SK-N-SH (cell line): ENCODE measurements around the gene PDGFB. TPM values are rescaled to one million over a fixed set of nuclear protein-coding genes. Genes with fewer than 3 reads are reported as not detected.

Source experiments
- CTCF ChIA-PET: fragments of 300-600, 350-600 bp; formaldehyde crosslinking; extraction: SDS; loops from one replicate; lab custom pipeline; 2021; lab: Yijun Ruan, JAX
- POLR2A ChIA-PET: fragments of 350-600 bp; sonication (Branson Sonifier 250); formaldehyde crosslinking; extraction: SDS; loops from one replicate; lab custom pipeline; 2020; ENCODE audit warnings: antibody characterized with exemption, inconsistent platforms; lab: Yijun Ruan, JAX
- DNase-seq: peaks from one replicate; pipeline ENCODE4 v3.0.0; 2012
- H2AFZ ChIP-seq: fragments of 200-600 bp; sonication (generic); 2 replicates; pipeline ENCODE4 v1.8.1; 2016; ENCODE audit warnings: antibody characterized with exemption, mild to moderate bottlenecking, low read depth
- H3F3A ChIP-seq: fragments of 200-600 bp; sonication (generic); replicated peaks from 2 replicates; pipeline ENCODE3; 2016; ENCODE audit warnings: antibody characterized with exemption, mild to moderate bottlenecking; ENCODE audit not compliant: insufficient read depth
- H3K27ac ChIP-seq, 2 experiments: fragments of 200-500 bp in 1 of 2; fragments of 200-600 bp in 1 of 2; sonication (Bioruptor generic) in 1 of 2; sonication (generic), shearing (Covaris generic) in 1 of 2; 2 replicates each; pipeline versions ENCODE4 v1.5.1 to v1.6.1; 2014 to 2016; ENCODE audit warnings: low read depth in 2 of 2, inconsistent platforms in 1 of 2, low read length in 1 of 2, mild to moderate bottlenecking in 1 of 2, mixed read lengths in 1 of 2
- H3K27me3 ChIP-seq: fragments of 200-600 bp; sonication (generic), shearing (Covaris generic); 2 replicates; pipeline ENCODE4 v1.6.1; 2016; ENCODE audit warnings: mixed run types; ENCODE audit not compliant: insufficient read depth
- H3K36me3 ChIP-seq, 2 experiments: fragments of 200-500 bp in 1 of 2; fragments of 200-600 bp in 1 of 2; sonication (Bioruptor generic) in 1 of 2; sonication (generic) in 1 of 2; replicated peaks in 1 of 2; 2 replicates each; pipeline versions ENCODE3 to v1.5.1; 2014 to 2016; ENCODE audit warnings: low read length in 1 of 2, mild to moderate bottlenecking in 1 of 2; ENCODE audit not compliant: insufficient read depth in 2 of 2, control insufficient read depth in 1 of 2
- H3K4me1 ChIP-seq, 2 experiments: fragments of 200-500 bp in 1 of 2; fragments of 200-600 bp in 1 of 2; sonication (Bioruptor generic) in 1 of 2; sonication (generic), shearing (Covaris generic) in 1 of 2; 2 replicates each; pipeline versions ENCODE4 v1.5.1 to v1.6.1; 2014 to 2016; ENCODE audit warnings: low read depth in 1 of 2, low read length in 1 of 2, mixed run types in 1 of 2; ENCODE audit not compliant: insufficient read depth in 2 of 2, control insufficient read depth in 1 of 2
- H3K4me2 ChIP-seq: fragments of 200-600 bp; sonication (generic), shearing (Covaris generic); 2 replicates; pipeline ENCODE4 v1.6.1; 2017; ENCODE audit warnings: mixed run types
- H3K4me3 ChIP-seq, 2 experiments: fragments of 200-500 bp in 1 of 2; fragments of 200-600 bp in 1 of 2; sonication (Bioruptor generic) in 1 of 2; sonication (generic), shearing (Covaris generic) in 1 of 2; 2 replicates each; pipeline versions ENCODE4 v1.5.1 to v1.8.1; 2014 to 2016; ENCODE audit warnings: low read depth in 2 of 2, inconsistent platforms in 1 of 2, low read length in 1 of 2, mild to moderate bottlenecking in 1 of 2, mixed read lengths in 1 of 2, moderate library complexity in 1 of 2
- H3K79me2 ChIP-seq: fragments of 200-600 bp; sonication (generic); 2 replicates; pipeline ENCODE4 v1.8.1; 2017; ENCODE audit warnings: mild to moderate bottlenecking; ENCODE audit not compliant: insufficient read depth
- H3K9ac ChIP-seq: fragments of 200-600 bp; sonication (generic); 2 replicates; pipeline ENCODE4 v1.6.1; 2017; ENCODE audit warnings: mixed run types
- H3K9me2 ChIP-seq: fragments of 200-600 bp; sonication (generic); 2 replicates; pipeline ENCODE4 v1.6.1; 2017; ENCODE audit warnings: mixed run types
- H3K9me3 ChIP-seq: fragments of 200-600 bp; sonication (generic); 2 replicates; pipeline ENCODE4 v1.6.1; 2017; ENCODE audit warnings: mixed run types, mild to moderate bottlenecking, moderate library complexity
- H4K20me1 ChIP-seq: fragments of 200-600 bp; sonication (generic); 2 replicates; pipeline ENCODE4 v1.6.1; 2017; ENCODE audit warnings: mild to moderate bottlenecking, mixed run types; ENCODE audit not compliant: insufficient read depth
- CHD2 ChIP-seq: fragments of 150-350 bp; IDR thresholded peaks from 2 replicates; pipeline ENCODE4 v1.6.1; 2018; ENCODE audit warnings: low read length; ENCODE audit not compliant: partially characterized antibody
- EZH2phosphoT487 ChIP-seq: fragments of 200-600 bp; sonication (generic); IDR thresholded peaks from 2 replicates; pipeline ENCODE4 v1.6.1; 2017; ENCODE audit warnings: low read depth, mixed run types, mild to moderate bottlenecking, antibody characterized with exemption, moderate library complexity, borderline replicate concordance
- JUND ChIP-seq: IDR thresholded peaks from 2 replicates; pipeline ENCODE4 v1.4.0; 2012
- MAX ChIP-seq: IDR thresholded peaks from 2 replicates; pipeline ENCODE4 v1.4.0; 2012; ENCODE audit warnings: low read depth
- POLR2AphosphoS5 ChIP-seq: IDR thresholded peaks from 2 replicates; pipeline ENCODE4 v1.6.1; 2012; ENCODE audit warnings: low read depth, low read length
- RCOR1 ChIP-seq: fragments of 150-350 bp; IDR thresholded peaks from 2 replicates; pipeline ENCODE4 v1.6.1; 2017; ENCODE audit warnings: antibody characterized with exemption, low read length
- RFX5 ChIP-seq: IDR thresholded peaks from 2 replicates; pipeline ENCODE4 v1.6.1; 2012; ENCODE audit warnings: mild to moderate bottlenecking, improper control_type of control experiment, low read length
- TAF1 ChIP-seq: IDR thresholded peaks from 2 replicates; pipeline ENCODE4 v1.6.1; 2012; ENCODE audit warnings: low read depth, mild to moderate bottlenecking, low read length, moderate library complexity, borderline replicate concordance
- TCF12 ChIP-seq: IDR thresholded peaks from 2 replicates; pipeline ENCODE4 v1.4.0; 2012
- WGBS: methylation state at CpG from one replicate; pipeline ENCODE4 v1.1.6; 2017; ENCODE audit warnings: low lambda C conversion rate; 5-methylcytosine and 5-hydroxymethylcytosine counted together
- polyA plus RNA-seq, 3 experiments: library from polyadenylated mRNA; depleted of rRNA; stranded (reverse); fragments of >200 nt; gene quantifications; 2 replicates each; pipeline ENCODE4 v1.2.3, GENCODE V29; 2012
- TF ChIP-seq, protein P1 (sequence below): IDR thresholded peaks from 2 replicates; pipeline ENCODE4 v1.4.0; 2012; ENCODE audit warnings: low read depth, borderline replicate concordance
- TF ChIP-seq, protein P2 (sequence below): fragments of 150-350 bp; IDR thresholded peaks from 2 replicates; pipeline ENCODE4 v1.6.1; 2016; ENCODE audit warnings: mild to moderate bottlenecking, low read depth, low read length

PDGFB gene
- polyA plus RNA-seq, 1 of the 3 experiments (the other 2 are of a cell fraction) = 0.44 TPM

DNA sequence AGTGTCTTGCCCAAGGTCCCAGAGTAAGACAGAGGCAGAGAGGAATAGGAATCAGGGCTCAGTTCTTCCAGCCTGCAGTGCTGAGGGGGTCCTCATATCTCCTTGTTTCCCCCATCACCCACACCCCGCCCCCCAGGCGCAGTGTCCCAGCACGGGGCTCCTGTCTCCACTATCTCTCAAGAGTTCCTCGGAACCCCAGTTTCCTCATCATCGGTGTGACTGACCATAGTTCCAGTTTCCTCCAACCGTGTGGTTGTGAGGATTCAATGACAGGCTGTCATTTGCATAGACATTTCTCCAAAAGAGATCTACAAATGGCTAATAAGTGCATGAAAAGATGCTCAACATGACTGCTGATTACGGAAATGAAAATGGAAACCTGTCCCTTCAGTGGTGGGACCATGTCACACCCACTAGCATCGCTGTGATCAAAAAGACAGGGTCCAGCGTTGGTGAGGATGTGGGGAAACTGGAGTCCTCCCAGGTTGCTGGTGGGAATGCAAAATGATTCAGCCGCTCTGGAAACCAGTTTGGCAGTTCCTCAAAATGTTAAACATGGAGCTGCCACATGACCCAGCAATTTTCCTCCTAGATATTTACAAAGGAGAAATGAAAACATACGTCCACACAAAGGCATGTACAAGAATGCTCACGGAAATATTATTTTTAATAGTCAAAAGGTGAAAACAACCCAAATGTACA is 31.8 kb upstream of the PDGFB start:
- no peak overlapping the region for H3K9ac ChIP-seq
- H3K9me3 ChIP-seq = no peaks in the 10 kb centered on the region
- no peaks in the 10 kb centered on the region for H3K79me2 ChIP-seq
- no peaks in the 10 kb centered on the region; a peak in 1 of 4 replicates for H3K4me1 ChIP-seq
- no peak for DNase-seq
- no peaks in the 10 kb centered on the region for H3F3A ChIP-seq
- no peak overlapping the region for H2AFZ ChIP-seq
- WGBS = 71% methylated on average over 8 of the region's 12 CpGs
- no peaks in the 10 kb centered on the region for H3K9me2 ChIP-seq
- no peaks in the 10 kb centered on the region for H3K36me3 ChIP-seq
- H3K27ac ChIP-seq = no peak overlapping the region
- TF ChIP-seq CHD2 (no peak), RFX5 (no peak), JUND (no peak), EZH2phosphoT487 (no peak), TAF1 (no peak), MAX (no peak), TCF12 (no peak)
- TF ChIP-seq, protein P1, sequence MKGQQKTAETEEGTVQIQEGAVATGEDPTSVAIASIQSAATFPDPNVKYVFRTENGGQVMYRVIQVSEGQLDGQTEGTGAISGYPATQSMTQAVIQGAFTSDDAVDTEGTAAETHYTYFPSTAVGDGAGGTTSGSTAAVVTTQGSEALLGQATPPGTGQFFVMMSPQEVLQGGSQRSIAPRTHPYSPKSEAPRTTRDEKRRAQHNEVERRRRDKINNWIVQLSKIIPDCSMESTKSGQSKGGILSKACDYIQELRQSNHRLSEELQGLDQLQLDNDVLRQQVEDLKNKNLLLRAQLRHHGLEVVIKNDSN = no peak
- TF ChIP-seq, protein P2, sequence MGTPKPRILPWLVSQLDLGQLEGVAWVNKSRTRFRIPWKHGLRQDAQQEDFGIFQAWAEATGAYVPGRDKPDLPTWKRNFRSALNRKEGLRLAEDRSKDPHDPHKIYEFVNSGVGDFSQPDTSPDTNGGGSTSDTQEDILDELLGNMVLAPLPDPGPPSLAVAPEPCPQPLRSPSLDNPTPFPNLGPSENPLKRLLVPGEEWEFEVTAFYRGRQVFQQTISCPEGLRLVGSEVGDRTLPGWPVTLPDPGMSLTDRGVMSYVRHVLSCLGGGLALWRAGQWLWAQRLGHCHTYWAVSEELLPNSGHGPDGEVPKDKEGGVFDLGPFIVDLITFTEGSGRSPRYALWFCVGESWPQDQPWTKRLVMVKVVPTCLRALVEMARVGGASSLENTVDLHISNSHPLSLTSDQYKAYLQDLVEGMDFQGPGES = no peak
- H3K4me2 ChIP-seq = no peak overlapping the region
- POLR2A ChIA-PET = no interaction called here
- CTCF ChIA-PET = no interaction called here
- no peaks in the 10 kb centered on the region for H4K20me1 ChIP-seq
- H3K27me3 ChIP-seq = no peaks in the 10 kb centered on the region
- no peak overlapping the region for H3K4me3 ChIP-seq

DNA sequence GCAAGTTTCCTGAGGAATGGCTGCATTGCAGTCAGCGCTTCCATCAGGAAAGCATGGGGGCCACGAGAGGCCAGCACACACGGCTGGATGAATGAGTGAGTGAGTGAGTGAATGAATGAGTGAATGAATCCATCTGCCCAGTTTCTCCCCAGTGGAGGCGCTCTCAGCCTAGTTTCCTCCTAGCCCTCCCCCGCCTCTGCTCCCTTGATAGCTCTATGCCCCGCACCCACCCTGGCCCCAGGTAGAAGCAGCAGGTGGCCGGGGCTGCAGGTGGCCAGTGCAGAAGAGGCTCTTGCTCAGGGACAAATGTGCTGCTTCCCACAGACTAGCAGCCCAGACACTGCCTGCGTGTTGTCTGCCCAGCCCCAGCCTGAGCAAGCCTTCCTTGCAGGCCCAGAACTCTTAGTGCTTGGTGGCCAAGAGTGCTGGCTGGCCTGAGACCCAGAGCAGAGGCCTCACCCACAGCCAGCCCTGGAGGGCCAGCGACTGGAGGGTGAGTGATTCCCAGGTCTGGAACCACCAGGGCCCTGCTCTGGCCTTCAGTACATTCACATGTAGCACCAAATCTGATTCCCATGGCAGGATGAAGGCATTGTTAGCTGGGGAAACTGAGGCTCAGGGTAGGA is 31.1 kb upstream of the PDGFB start:
- Histone ChIP-seq H3K9me2 (no peaks in the 10 kb centered on the region), H3F3A (no peaks in the 10 kb centered on the region), H3K4me3 (no peak overlapping the region), H3K9ac (no peak overlapping the region), H3K27ac (no peak overlapping the region), H3K9me3 (no peaks in the 10 kb centered on the region)
- DNase-seq = no peak
- POLR2A ChIA-PET = no interaction called here
- TF ChIP-seq POLR2AphosphoS5 (no peak), RCOR1 (no peak)
- TF ChIP-seq, all 33 proteins: peak for 0
- Histone ChIP-seq H3K4me2 (no peak overlapping the region), H3K27me3 (no peaks in the 10 kb centered on the region), H4K20me1 (no peaks in the 10 kb centered on the region), H3K36me3 (no peaks in the 10 kb centered on the region), H3K79me2 (no peaks in the 10 kb centered on the region), H3K4me1 (no peaks in the 10 kb centered on the region; a peak in 1 of 4 replicates), H2AFZ (no peak overlapping the region)
- CTCF ChIA-PET = interaction anchor here (0.6 kb wide), 1 partner anchor 46 kb away, joined by 3 read pairs; no protein-coding TSS in a partner anchor
- WGBS = 60% methylated on average over 1 of the region's 9 CpGs
